Suprapubic skin (tissue), 4 donors: ENCODE data around the gene KLRC3. TPM values are rescaled to one million over a fixed set of nuclear protein-coding genes. Genes with fewer than 3 reads are reported as not detected.
"Not testable (repeated sequence)": the region's sequence is repeated elsewhere in the genome, so short reads cannot be mapped to it uniquely, and the experiment has no call there.

Experiments
- DNase-seq, 2 donors: peaks; one replicate each; pipeline ENCODE4 v3.0.0-alpha.2; 2019; ENCODE audit warnings: low spot score in 2 of 2
- H3K27ac ChIP-seq: fragments of 200-600 bp; sonication (generic); one replicate; pipeline ENCODE4 v1.5.1; 2019
- H3K27me3 ChIP-seq: fragments of 200-600 bp; sonication (generic); one replicate; pipeline ENCODE4 v1.5.1; 2019
- H3K36me3 ChIP-seq: fragments of 200-600 bp; sonication (generic); one replicate; pipeline ENCODE4 v1.5.1; 2019
- H3K4me1 ChIP-seq: fragments of 200-600 bp; sonication (generic); one replicate; pipeline ENCODE4 v1.5.1; 2019
- H3K4me3 ChIP-seq: fragments of 200-600 bp; sonication (generic); one replicate; pipeline ENCODE4 v1.5.1; 2019; ENCODE audit warnings: mild to moderate bottlenecking
- H3K9me3 ChIP-seq: fragments of 200-600 bp; sonication (generic); one replicate; pipeline ENCODE4 v1.5.1; 2019
- EP300 ChIP-seq: sonication (generic); formaldehyde crosslinking; IDR thresholded peaks from one replicate; pipeline ENCODE4 v1.6.1; 2017; ENCODE audit warnings: antibody characterized with exemption
- POLR2A ChIP-seq, 2 donors: fragments of 450-650 bp; IDR thresholded peaks; one replicate each; pipeline ENCODE4 v1.6.1; 2017; ENCODE audit warnings: antibody characterized with exemption in 2 of 2, mild to moderate bottlenecking in 2 of 2, moderate library complexity in 2 of 2
- POLR2AphosphoS5 ChIP-seq, 3 donors: sonication (generic); formaldehyde crosslinking; IDR thresholded peaks; one replicate each; pipeline ENCODE4 v1.6.1; 2017; ENCODE audit warnings: antibody characterized with exemption in 3 of 3
- WGBS: methylation state at CpG from one replicate; pipeline ENCODE4 v1.1.5; 2018; 5-methylcytosine and 5-hydroxymethylcytosine counted together
- total RNA-seq, 4 donors: library from RNA; depleted of rRNA; stranded (reverse); fragments of >200 nt; gene quantifications; one replicate each; pipeline ENCODE4 v1.1.0, GENCODE V29; 2016
- TF ChIP-seq, protein P1 (sequence below), 2 donors: fragments of 200-600 bp in 1 of 2; fragments of 450-650 bp in 1 of 2; sonication (generic) in 1 of 2; IDR thresholded peaks; one replicate each; pipeline ENCODE4 v1.5.1; 2016 to 2019; ENCODE audit warnings: antibody characterized with exemption in 2 of 2, mild to moderate bottlenecking in 1 of 2, moderate library complexity in 1 of 2

The KLRC3 gene
- total RNA-seq, 4 donors from 2014 or later: not detected

DNA sequence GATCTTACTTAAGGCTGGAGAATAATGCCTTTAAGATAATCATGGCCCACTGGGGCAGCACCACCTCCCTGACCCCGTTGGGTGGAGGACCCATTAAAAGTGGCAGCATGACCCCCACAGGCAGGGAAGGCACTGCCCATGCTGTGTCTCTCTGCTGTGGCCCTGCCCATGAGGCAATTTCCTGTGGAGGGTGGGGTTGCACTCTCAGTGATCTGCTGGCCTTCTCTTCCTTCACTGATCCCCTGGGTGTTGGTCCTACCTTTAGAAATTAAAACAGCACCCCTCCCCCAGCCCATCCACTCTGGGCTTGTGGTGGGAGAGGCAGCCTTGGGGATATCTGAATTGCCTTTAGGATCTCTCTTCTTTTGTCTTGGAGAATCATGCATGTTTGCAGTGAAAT, 47.8 kb downstream of the KLRC3 start:
- DNase-seq: no peak
- no peaks in the 10 kb centered on the region for H3K36me3 ChIP-seq
- H3K4me1 ChIP-seq: peaks cover 2% of the 10 kb centered on the region
- no peak overlapping the region for H3K4me3 ChIP-seq
- no peaks in the 10 kb centered on the region for H3K27me3 ChIP-seq
- 56% methylated on average over 1 of the region's 1 CpG for WGBS
- no peak for TF ChIP-seq EP300
- no peak for TF ChIP-seq POLR2AphosphoS5 (IDR thresholded peaks at IDR 0.05)
- TF ChIP-seq POLR2A (IDR thresholded peaks at IDR 0.05): no peak
- H3K9me3 ChIP-seq: peaks cover 4% of the 10 kb centered on the region
- H3K27ac ChIP-seq: no peak overlapping the region

DNA sequence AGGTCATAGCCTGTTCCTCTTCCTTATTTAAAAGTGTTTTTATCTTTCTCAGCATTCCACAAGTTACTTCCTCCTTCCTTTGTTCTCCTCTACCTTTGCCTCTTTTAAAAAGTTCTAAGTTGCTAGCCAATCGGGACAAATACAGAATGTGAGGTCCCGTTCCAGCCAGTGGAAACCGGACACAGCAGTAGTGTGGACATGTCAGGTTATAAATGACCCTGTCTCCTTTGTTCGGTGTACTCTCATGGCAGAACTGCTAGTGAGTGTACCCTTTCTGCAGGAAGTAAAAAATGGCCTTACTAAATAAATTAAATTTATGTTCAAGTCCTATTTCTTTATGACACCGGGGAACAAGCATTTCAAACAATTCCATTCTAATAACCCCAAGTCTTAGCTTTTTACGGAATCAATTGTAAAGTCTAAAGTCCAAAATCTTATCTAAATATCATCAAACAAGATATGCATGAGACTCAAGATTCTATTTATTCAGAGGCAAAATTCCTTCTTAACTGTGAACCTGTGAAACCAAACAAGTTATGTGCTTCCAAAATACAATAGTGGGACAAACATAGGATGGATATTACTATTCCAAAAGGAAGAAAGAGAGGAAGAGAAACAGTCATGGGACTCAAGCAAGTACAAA, 48.4 kb downstream of the KLRC3 start:
- H3K4me3 ChIP-seq, H3K27me3 ChIP-seq, H3K27ac ChIP-seq, H3K36me3 ChIP-seq, H3K9me3 ChIP-seq, H3K4me1 ChIP-seq, DNase-seq: not testable (repeated sequence)
- 54% methylated on average over 6 of the region's 6 CpGs for WGBS

DNA sequence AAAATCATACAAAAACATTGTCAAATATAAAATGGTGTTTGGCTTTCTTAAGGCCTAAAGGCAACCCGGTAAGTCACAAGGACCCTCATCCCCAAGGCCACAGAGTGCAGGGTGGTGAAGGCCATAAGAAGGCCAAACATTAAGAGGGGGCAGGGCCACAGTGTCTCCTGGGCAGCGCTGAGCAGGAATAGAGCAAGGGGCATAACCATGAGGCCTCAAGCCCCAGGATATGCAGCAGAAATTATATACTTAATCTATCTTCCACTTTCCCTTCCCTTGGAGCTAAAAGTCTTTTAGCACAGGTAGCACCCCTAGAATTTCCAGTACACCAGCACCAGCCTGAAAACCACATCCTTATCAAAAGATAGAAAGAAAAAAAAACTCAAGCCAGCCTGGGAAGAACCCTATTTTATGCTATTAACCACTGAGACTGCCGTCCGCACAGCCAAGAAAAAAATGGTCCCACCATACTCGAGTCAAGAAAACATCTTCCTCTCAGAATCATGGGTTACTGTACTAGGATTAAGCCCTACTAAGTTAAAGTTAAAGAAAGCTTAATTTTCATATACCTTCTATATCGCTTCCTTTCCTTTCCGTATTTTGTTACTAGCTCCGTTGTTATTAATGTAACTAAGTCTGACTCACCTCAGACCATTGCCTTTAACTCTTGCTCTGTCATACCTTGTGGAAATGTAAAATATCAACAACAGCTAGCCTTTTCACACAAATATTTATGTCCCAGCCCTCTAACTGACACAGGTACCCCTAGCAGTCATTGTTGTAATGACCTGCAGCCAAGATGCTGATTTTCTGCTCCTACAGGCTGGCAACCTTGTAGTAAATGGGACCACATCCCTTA, 50.6 kb downstream of the KLRC3 start:
- no peaks in the 10 kb centered on the region for H3K27me3 ChIP-seq
- H3K4me3 ChIP-seq: no peak overlapping the region
- H3K36me3 ChIP-seq: no peaks in the 10 kb centered on the region
- H3K9me3 ChIP-seq: peaks cover 4% of the 10 kb centered on the region
- peaks cover 17% of the 10 kb centered on the region for H3K4me1 ChIP-seq
- TF ChIP-seq POLR2AphosphoS5 (IDR thresholded peaks at IDR 0.05) (no peak), POLR2A (IDR thresholded peaks at IDR 0.05) (no peak), EP300 (no peak)
- TF ChIP-seq, protein P1, sequence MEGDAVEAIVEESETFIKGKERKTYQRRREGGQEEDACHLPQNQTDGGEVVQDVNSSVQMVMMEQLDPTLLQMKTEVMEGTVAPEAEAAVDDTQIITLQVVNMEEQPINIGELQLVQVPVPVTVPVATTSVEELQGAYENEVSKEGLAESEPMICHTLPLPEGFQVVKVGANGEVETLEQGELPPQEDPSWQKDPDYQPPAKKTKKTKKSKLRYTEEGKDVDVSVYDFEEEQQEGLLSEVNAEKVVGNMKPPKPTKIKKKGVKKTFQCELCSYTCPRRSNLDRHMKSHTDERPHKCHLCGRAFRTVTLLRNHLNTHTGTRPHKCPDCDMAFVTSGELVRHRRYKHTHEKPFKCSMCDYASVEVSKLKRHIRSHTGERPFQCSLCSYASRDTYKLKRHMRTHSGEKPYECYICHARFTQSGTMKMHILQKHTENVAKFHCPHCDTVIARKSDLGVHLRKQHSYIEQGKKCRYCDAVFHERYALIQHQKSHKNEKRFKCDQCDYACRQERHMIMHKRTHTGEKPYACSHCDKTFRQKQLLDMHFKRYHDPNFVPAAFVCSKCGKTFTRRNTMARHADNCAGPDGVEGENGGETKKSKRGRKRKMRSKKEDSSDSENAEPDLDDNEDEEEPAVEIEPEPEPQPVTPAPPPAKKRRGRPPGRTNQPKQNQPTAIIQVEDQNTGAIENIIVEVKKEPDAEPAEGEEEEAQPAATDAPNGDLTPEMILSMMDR (IDR thresholded peaks at IDR 0.05): no peak
- H3K27ac ChIP-seq: no peak overlapping the region
- WGBS: 92% methylated on average over 8 of the region's 8 CpGs
- no peak for DNase-seq

DNA sequence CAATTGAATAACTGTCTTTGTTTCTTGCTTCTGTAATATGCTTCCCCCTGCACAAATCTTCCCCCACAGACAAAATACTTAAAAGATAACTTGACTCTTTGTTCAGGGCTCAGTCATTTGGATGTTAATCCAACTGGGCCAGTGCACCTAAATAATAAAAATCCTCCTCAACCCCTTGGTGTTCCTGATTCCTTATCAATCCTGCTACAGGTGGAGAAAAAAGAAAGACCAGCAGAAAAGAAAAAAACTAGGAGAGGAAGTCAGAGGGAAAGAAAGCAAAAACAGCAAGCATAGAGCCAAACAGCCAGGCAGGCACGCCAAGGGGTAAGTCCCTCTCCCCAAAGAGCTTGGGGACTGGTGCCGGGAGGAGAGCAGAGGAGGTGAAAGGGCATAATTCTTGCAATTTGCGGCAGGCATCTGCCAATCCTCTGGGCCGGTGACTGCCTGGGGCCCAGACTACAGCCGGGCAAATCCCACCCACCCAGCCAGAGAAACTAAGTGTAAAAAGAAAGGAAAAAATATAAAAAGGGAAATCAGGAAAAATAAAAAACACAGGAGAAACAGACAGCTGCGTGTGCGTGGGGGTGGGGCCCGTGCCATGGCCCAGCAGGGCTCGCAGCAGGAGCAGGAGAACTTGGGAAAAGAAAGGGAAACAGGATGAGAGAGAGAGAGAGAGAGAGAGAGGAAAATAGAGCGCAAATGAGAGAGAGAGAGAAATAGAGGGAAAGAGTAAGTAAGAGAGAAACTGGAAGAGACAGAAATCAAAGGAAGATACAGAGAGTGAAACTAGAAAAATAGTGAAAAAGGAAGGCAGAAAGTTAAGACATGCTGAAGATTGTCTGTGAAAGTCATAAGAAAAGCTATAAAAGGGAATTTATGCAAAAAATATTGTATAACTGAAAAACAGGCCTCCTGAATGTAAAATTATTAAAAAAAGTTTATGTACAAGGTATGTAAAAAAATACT, 51.9 kb downstream of the KLRC3 start:
- TF ChIP-seq POLR2AphosphoS5 (IDR thresholded peaks at IDR 0.05): no peak
- TF ChIP-seq EP300: no peak
- TF ChIP-seq POLR2A (IDR thresholded peaks at IDR 0.05): no peak
- TF ChIP-seq, protein P1 (IDR thresholded peaks at IDR 0.05): no peak
- no peak overlapping the region for H3K4me3 ChIP-seq
- H3K9me3 ChIP-seq: peaks cover 4% of the 10 kb centered on the region
- no peak overlapping the region for H3K27ac ChIP-seq
- 81% methylated on average over 10 of the region's 10 CpGs for WGBS
- no peaks in the 10 kb centered on the region for H3K36me3 ChIP-seq
- DNase-seq: no peak
- peaks cover 23% of the 10 kb centered on the region for H3K4me1 ChIP-seq
- no peaks in the 10 kb centered on the region for H3K27me3 ChIP-seq

DNA sequence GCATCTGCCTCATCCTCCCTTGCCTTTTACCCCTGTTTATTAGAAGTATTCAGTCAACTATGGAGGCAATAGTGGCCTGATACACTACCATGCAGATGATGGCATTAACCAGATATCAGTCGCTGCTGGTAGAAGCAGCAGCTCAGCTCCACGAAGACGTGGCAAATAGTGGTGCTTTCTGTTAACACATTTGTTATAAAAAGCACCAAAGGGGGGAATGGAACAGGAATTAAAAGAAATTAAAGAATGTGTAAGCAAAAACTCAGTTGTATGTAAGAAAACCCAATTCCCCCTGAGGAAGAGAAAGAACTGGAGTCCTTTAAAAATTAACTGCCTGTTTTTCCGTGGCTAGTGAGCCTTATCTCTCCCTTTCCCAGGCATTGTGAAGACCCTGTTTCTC, 52.7 kb downstream of the KLRC3 start:
- not testable (repeated sequence) for H3K9me3 ChIP-seq, H3K4me3 ChIP-seq, H3K27ac ChIP-seq, H3K36me3 ChIP-seq, DNase-seq, H3K27me3 ChIP-seq
- WGBS: 73% methylated on average over 4 of the region's 4 CpGs
- H3K4me1 ChIP-seq: peaks cover 31% of the 10 kb centered on the region

DNA sequence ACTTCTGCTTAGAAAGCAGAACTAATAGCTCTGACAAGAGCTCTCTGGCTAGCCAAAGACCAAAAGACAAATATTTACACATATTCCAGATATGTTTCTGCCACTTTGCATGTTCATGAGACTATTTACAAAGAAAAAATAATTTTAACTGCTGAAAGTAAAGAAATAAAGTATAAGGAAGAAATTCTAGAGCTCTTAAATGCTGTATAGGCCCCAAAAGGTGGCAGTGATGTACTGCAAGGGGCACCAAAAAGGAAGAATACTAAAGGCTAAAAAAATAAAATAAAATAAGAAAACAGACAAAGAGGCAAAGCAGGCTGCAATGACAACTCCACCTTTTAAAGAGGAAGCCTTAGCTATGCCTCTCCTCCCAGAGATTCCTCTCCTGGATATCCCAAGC, 53.5 kb downstream of the KLRC3 start:
- peaks cover 4% of the 10 kb centered on the region for H3K9me3 ChIP-seq
- no peaks in the 10 kb centered on the region for H3K36me3 ChIP-seq
- peak overlapping the region; percentile 95 for H3K27ac ChIP-seq
- TF ChIP-seq POLR2A (IDR thresholded peaks at IDR 0.05) (no peak), POLR2AphosphoS5 (IDR thresholded peaks at IDR 0.05) (no peak), EP300 (no peak)
- TF ChIP-seq, protein P1 (IDR thresholded peaks at IDR 0.05): no peak
- peaks cover 36% of the 10 kb centered on the region for H3K4me1 ChIP-seq
- DNase-seq: no peak
- no peaks in the 10 kb centered on the region for H3K27me3 ChIP-seq
- no peak overlapping the region for H3K4me3 ChIP-seq
